Suppressor macrophage treated with lipopolysaccharide for 4 hours (primary cell): ENCODE results near the gene TXNRD3.
A peak's percentile ranks its signal among the peaks of the same experiment; 100 is the strongest.

ENCODE experiments used
- DNase-seq: peaks from one replicate; pipeline ENCODE4 v3.0.0-alpha.2; 2020

The TXNRD3 gene

GRCh38 chr3:126654571-126655383, at the start of gene TXNRD3:
TXNRD3 (minus strand) TSS chr3:126655124.
- peak; percentile 61 for DNase-seq

- DNase-seq = peak; percentile 98
Observed at GRCh38 chr3:126703512-126704493, 48.9 kb upstream of the TXNRD3 start, which contains the start of gene CHCHD6. CHCHD6 (plus strand) TSS chr3:126704240; CDS start chr3:126704313, 73 bp downstream.

GRCh38 chr3:126699011-126699410, 44.1 kb upstream of the TXNRD3 start:
- DNase-seq = no peak

- no peak for DNase-seq
Observed at GRCh38 chr3:126696701-126697267, 41.9 kb upstream of the TXNRD3 start.

- DNase-seq = no peak
Observed at GRCh38 chr3:126693921-126694320, 39.0 kb upstream of the TXNRD3 start.

GRCh38 chr3:126692858-126693257, 37.9 kb upstream of the TXNRD3 start:
- no peak for DNase-seq

GRCh38 chr3:126691765-126692164, 36.8 kb upstream of the TXNRD3 start:
- DNase-seq = no peak

- DNase-seq = no peak
Observed at GRCh38 chr3:126685493-126685892, 30.6 kb upstream of the TXNRD3 start.

- no peak for DNase-seq
Observed at GRCh38 chr3:126685021-126685420, 30.1 kb upstream of the TXNRD3 start.

- DNase-seq = no peak
Observed at GRCh38 chr3:126684218-126684751, 29.4 kb upstream of the TXNRD3 start.

GRCh38 chr3:126683069-126683468, 28.1 kb upstream of the TXNRD3 start:
- no peak for DNase-seq

GRCh38 chr3:126682009-126682408, 27.1 kb upstream of the TXNRD3 start:
- DNase-seq = no peak

GRCh38 chr3:126680667-126681055, 25.7 kb upstream of the TXNRD3 start:
- DNase-seq = no peak

GRCh38 chr3:126679831-126680666, 25.1 kb upstream of the TXNRD3 start:
- no peak for DNase-seq

GRCh38 chr3:126679318-126679751, 24.4 kb upstream of the TXNRD3 start:
- DNase-seq = peak; percentile 82

GRCh38 chr3:126678693-126679317, 23.9 kb upstream of the TXNRD3 start:
- no peak for DNase-seq

GRCh38 chr3:126677862-126678503, 23.1 kb upstream of the TXNRD3 start:
- DNase-seq = no peak

- DNase-seq = no peak
Observed at GRCh38 chr3:126676919-126677705, 22.2 kb upstream of the TXNRD3 start.

- DNase-seq = no peak
Observed at GRCh38 chr3:126672741-126673140, 17.8 kb upstream of the TXNRD3 start.

- DNase-seq = no peak
Observed at GRCh38 chr3:126672340-126672739, 17.4 kb upstream of the TXNRD3 start.
